HG03135 (cell line): ENCODE data around the gene DNLZ.

Source experiments
- ATAC-seq: cut with Tn5 transposase; IDR thresholded peaks from one replicate; pipeline ENCODE4 v1.9.1; 2021; ENCODE audit warnings: mild to moderate bottlenecking, moderate library complexity; ENCODE audit not compliant: unreplicated experiment

Gene DNLZ

DNA sequence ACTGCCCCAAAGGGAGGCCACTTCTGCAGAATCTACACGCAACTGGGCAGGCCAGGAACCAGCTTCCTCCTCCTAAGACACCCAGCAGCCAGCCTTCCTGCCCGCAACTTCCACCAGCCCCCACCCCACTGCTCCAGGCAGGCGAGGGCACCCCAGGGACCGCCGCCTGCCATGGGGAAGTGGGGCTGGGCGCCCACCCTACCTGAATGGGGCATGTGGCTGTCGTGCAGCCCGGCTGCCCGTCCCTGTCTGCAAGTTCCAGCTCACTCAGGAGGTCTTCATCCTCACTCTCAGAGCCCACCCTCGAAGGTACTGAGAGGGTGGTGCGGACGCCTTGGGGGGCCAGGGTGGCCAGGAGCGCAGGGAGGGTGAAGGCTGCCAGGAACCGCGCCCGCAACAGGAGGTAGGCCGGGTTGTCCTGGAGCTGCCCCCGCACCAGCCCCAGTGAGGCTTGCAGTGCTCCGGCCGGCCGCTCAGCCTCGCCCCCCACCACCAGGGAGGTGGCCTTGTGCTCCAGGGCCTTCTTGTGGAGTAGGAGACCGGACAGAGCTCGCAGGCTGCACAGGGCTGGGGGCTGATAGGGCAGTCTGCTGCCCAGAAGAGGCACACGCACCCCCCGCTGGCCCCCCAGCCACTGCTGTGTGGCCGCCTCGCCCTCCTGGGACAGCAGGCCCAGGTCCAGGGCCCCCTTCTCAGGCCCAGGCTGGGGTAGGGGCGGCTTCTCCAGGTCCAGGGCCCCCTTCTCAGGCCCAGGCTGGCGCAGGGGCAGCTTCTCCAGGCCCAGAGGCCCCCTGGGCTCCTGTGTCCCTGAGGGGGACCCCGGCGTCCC lies 14.0 kb upstream of the DNLZ start:
- ATAC-seq: no peak

DNA sequence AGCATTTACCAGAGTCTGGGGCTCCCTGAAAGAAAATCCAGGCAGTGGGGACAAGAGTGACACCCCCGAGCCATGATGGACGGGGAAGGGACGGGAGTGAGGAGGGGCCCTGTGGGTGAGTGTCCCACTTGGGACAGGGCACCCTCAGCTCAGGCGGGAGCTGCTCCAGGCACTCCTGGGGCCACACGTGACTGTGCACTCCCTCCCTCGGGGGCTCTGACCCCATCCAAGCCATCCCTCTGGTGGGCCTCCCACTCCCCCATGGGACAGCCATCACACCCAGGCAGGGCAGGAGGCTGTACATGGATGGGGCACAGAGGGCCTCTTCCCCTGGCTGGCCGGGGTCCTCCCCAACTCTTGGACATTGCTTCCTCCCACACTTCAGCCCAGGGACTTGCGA lies 12.9 kb upstream of the DNLZ start:
- ATAC-seq: no peak

GRCh38 chr9:136375096-136375495 lies 11.6 kb upstream of the DNLZ start:
- no peak for ATAC-seq

- ATAC-seq: no peak
These were observed 10.6 kb upstream of the DNLZ start for GRCh38 chr9:136374183-136374575.

DNA sequence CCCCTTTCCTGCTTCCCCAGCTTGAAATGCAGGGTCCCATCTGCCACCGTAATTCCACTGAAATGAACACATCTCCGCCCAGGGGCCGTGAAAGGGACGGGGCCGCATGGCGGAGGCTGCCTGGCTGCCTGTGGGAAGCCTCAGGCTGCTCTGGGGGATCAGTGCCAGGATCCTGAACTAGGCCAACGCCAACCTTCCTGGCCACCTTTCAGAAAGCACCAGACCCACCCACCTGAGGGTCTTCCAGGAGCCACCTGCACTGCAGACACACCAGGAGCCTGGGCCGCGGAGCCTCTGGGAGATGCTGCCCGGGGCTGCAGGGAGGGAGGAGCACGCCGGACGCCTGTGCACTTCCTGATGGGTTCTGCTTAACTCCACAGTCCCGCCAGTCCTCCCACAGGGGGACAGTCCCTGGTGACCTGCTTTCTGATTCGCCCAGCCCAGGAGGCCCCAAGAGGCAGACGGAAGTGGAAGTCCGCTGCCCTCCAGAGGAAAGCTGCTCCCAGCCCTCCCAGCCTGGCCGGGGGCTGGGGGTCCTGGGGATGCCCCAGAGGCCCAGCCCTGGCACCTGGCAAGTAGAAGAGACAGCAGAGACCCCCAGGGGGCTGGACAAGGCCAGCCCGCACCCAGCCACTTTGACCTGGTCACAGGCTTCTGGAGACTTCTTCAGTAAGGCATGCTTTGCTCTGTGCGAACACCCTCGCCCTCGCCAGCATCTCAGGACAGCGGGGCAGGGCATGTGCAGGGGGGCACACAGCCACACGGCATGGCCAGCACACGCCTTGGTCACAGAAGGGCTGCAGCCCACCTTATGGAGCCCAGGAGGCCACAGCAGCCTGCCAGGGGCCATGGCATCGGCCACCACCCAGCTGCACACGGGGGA lies 10.0 kb upstream of the DNLZ start, which contains the start of gene CARD9:
TSS of gene CARD9 (minus strand) at position 370 of the 883 bp plus-strand sequence. CDS start 1,591 bp downstream, outside the sequence.
- ATAC-seq: no peak

DNA sequence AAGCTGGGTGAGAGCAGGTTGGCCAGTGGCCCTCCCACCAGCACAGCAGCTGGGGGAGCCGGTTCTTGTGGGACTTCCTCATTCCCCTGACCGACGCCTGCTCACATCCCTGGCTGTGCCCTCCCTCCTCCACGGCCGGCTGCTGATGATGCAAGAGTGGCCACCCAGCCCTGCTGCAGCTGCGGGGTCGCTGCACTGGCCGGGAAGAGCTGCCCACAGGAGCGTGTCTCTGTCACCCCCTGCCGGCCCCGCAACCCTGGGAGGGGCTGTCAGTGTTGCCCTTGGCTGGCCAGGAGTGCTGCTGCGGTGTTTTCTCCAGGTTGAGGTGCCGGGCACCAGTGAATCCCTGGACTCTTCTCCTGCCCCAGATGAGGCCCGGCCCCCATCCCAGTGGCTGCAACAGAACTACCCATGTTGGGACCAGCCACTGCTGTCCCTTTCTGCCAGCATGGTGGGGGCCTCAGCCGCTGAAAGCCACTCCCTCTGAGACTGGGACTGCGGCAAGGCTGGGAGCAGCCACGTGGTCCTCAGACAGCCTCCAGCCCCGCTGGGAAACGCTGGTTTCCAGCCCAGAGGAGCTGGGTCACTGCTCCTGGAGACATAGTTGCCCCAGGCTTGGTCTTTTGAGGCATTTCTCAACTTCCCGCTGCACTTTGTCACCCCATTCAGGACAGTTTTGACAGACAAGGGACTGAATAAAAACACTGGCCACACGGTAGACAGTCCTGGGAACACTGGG lies 9.2 kb upstream of the DNLZ start:
- ATAC-seq: no peak

DNA sequence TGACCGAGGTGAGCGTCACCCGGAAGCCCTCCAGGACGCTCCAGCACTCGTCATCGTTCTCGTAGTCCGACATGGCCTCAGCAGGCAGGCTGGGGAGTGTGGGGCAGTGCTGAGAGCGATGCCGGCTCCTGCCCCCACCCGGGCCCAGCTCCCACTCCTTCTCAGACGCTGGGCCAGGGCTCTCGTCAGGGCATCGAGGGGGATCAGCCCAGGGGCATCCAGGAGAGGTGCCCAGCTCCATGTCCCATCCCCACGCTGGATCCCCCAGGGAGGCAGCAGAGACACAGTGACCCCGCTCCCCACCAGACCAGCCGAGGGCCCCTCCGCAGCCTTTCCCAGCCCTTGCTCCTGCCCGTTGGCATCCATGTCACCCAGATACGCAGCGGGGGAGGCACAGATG lies 8.5 kb upstream of the DNLZ start:
- ATAC-seq: no peak

GRCh38 chr9:136371533-136371880 lies 8.0 kb upstream of the DNLZ start:
- ATAC-seq: no peak

DNA sequence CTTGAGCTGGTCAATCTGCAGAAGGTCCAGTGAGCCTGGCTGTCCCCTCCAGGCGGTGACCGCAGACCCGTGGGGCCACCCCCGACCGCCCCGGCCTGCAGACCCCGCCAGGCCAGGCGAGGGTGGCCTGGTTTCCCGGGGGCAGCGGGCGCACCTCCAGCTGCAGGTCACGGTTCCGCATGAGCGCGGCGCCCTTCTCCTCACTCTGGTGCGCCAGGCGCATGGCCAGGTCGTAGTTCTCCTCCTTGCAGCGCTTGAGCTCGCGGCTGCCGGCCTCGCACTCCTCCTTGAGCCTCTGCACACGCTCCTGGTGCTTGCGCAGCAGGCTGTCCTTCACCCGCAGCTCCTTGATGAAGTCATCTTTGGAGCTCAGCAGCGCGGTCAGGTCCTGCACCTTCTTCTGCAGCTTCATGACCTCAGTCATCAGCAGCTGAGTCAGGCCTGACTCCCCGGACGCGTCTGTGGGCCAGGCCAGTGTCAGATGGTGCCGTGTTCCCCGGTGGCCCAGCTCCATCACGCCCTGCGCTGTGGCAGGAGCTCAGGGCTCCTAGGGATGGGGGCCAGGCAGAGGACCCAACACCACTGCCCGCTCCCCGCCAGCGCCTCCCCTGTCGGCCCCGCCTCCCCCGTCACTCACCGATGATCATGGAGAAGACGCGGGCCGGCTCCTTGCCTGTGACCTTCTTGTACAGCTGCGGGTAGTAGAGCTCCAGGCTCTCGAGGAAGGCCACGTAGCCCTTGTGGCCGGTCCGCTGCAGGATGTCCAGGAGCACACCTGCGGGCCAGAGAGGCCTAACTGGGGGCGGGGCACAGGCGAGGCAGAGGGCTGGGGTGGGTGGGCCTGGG lies 7.4 kb upstream of the DNLZ start:
- no peak for ATAC-seq

GRCh38 chr9:136370037-136370436 lies 6.5 kb upstream of the DNLZ start:
- ATAC-seq: no peak

GRCh38 chr9:136368190-136368589 lies 4.6 kb upstream of the DNLZ start:
- no peak for ATAC-seq

DNA sequence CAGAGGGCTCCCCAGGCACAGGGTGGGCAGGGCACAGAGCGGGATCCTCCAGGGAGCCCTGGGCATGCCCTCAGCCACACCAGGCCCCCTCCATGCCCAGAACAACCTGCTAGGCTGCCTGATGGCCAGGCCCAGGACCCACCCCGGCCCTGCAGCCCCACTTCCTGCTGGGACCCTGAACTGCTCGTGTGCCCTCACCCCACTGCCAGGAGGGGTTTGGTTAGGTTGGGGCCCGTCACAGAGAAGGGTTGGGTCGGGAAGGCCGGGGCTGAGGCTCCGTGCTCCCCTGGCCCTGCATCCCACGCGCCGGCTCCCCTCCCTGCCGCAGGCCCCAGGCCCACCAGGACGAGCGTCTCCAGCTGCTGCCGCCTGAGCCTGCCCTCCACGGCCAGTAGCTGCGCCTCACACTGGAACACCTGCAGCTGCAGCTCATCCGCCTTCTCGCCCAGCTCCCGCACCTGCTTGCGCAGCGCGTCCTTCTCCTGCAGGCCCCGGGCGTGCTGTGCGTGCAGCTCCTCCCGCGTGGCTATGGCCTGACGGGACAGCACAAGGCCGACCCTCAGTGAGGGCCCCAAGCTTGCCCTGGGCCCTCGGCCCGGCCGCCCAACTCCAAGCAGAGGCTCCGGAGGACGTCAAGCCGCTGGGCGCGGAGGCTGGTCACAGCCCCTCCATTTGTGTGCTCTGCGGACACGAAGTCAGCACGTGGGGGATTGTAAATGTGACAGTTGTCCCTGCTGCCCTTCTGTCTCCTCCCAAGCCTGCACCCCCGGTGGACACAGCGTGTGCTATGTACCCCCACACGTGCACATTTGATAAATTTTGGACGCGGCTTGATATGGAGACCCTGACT lies 4.0 kb upstream of the DNLZ start:
- ATAC-seq: no peak

GRCh38 chr9:136366826-136367225 lies 3.3 kb upstream of the DNLZ start:
- ATAC-seq: no peak

DNA sequence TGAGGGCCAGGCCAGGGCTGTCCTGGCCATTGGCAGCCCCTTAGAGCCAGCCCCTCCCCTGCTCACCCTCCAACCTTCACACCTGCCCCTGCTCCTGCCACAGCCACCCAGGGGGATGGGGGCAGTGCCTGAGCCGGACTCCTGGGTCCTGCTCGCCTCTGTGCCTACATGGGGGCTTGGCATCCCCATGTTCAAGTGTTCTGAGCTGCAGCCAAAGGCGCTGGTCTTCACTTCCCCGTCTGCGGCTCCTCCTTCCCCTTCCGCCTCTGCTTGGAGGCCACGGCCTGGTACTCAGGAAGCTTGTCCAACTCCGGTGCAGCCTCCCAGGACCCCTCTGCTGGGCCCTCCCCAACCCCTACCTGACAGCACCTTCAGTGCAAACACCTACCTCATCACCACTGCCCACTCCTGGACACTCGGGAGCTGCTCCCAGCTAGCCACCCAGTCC lies 2.3 kb upstream of the DNLZ start:
- ATAC-seq: no peak

DNA sequence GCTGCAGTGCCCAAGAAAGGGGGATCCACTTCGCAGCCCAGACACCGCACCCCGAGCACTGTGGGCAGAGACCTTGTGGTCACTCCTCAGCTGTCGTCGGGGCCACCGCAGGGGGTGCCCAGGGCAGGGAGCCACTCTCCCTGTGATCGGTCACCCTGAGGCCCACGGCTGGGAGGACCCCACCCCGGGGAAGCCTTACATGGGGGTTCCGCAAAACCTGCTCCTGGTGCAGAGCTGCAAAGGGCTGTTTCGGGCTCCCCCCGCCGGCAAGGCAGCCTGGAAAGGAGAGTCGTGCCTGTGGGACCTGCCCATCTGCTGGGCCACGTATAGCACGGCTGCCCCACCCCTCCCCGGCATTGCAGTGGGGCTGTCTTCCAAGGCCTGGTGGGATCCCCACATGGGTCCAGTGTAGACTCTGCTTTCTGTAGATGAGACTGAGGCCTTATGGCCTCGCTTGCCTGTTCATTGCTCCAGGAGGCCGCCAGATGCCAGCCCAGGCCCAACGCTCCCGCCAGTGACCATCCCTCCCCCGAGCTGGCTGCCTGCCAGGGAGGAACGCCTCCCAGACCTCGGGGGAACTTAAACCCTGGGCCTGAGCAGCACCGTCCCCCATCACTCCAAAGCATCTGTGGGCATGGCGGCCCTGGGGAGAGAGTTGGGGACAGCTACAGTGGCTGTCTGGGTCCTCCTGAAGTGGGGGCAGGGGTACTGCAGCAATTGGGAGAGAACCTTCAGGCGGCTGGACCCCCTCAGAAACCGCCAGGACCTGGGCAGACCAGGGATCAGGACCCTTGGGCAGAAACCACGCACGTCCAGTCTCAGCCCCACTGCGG lies 1.6 kb upstream of the DNLZ start:
- no peak for ATAC-seq

GRCh38 chr9:136363949-136364748 lies 605 bp upstream of the DNLZ start:
- no peak for ATAC-seq

DNA sequence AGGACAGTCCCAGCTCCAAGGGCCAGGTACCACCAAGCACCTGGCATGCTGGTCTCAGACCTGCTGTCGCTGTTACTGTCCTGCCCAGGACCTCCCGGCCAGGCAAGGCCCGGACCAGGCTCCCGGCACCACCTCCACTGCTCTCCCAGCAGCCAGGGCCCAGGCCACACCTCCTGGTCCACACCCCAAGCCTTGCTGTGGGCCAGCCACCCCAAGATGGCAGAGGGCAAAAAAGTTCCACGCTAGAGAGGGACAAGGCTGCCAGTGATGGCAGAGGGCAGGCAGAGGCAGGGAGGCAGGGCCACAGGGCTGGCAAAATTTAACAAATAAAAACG lies 1.1 kb downstream of the DNLZ start:
- ATAC-seq: no peak
